IMR-90 (cell line): ENCODE data around the gene LDLRAD4. TPM values are rescaled to one million over a fixed set of nuclear protein-coding genes. Genes with fewer than 3 reads are reported as not detected.

Experiments used
- ATAC-seq: fragments of 200-7000 bp; cut with Tn5 transposase; 2 replicates; pipeline ENCODE4 v1.9.1; 2020; ENCODE audit warnings: low read depth, mild to moderate bottlenecking, moderate library complexity
- BruUV-seq: library from RNA; stranded (reverse); fragments of 400-500 nt; replicated peaks from 2 replicates; lab custom pipeline; 2021; lab: Mats Ljungman, UMichigan
- CTCF ChIA-PET: fragments of 300-600 bp; formaldehyde crosslinking; extraction: SDS; loops from one replicate; lab custom pipeline; 2021; ENCODE audit warnings: antibody characterized with exemption; lab: Yijun Ruan, JAX
- POLR2A ChIA-PET: fragments of 300-600 bp; sonication (Branson Sonifier 250); formaldehyde crosslinking; loops from one replicate; lab custom pipeline; 2022; ENCODE audit warnings: antibody characterized with exemption; ENCODE audit not compliant: unreplicated experiment; lab: Charles Lee
- DNase-seq: peaks from one replicate; pipeline ENCODE4 v3.0.0; 2013
- H2AFZ ChIP-seq: replicated peaks from 2 replicates; pipeline ENCODE3; 2013; ENCODE audit warnings: low read length, mild to moderate bottlenecking; ENCODE audit not compliant: poor library complexity
- H2AK5ac ChIP-seq: 2 replicates; pipeline ENCODE4 v1.6.1; 2013; ENCODE audit warnings: low read depth, low read length, inconsistent platforms
- H2AK9ac ChIP-seq: replicated peaks from 2 replicates; pipeline ENCODE3; 2013; ENCODE audit warnings: mild to moderate bottlenecking, low read depth, low read length, moderate library complexity; ENCODE audit not compliant: poor library complexity
- H2BK120ac ChIP-seq: 2 replicates; pipeline ENCODE4 v1.6.1; 2013; ENCODE audit warnings: low read depth, low read length, inconsistent platforms
- H2BK15ac ChIP-seq: 3 replicates; pipeline ENCODE4 v1.6.1; 2013; ENCODE audit warnings: low read depth, low read length, inconsistent platforms
- H2BK20ac ChIP-seq: 2 replicates; pipeline ENCODE4 v1.6.1; 2013; ENCODE audit warnings: low read depth, mild to moderate bottlenecking, inconsistent platforms, low read length, moderate library complexity
- H2BK5ac ChIP-seq: 2 replicates; pipeline ENCODE4 v1.6.1; 2013; ENCODE audit warnings: mild to moderate bottlenecking, low read depth, low read length, inconsistent platforms; ENCODE audit not compliant: poor library complexity, severe bottlenecking
- H3K14ac ChIP-seq: replicated peaks from 2 replicates; pipeline ENCODE4 v1.6.1; 2013; ENCODE audit warnings: low read depth, low read length, inconsistent platforms
- H3K18ac ChIP-seq: 2 replicates; pipeline ENCODE4 v1.6.1; 2013; ENCODE audit warnings: low read depth, low read length, control low read depth
- H3K23ac ChIP-seq: 2 replicates; pipeline ENCODE4 v1.6.1; 2013; ENCODE audit warnings: low read depth, low read length, inconsistent platforms
- H3K27ac ChIP-seq: 2 replicates; pipeline ENCODE4 v1.5.1; 2013; ENCODE audit warnings: mild to moderate bottlenecking, control low read depth, low read length; ENCODE audit not compliant: insufficient read depth
- H3K27me3 ChIP-seq: 2 replicates; pipeline ENCODE4 v1.6.1; 2013; ENCODE audit warnings: low read length; ENCODE audit not compliant: control insufficient read depth, insufficient read depth
- H3K36me3 ChIP-seq: 2 replicates; pipeline ENCODE4 v1.6.1; 2013; ENCODE audit warnings: low read length, mixed read lengths; ENCODE audit not compliant: control insufficient read depth, insufficient read depth
- H3K4ac ChIP-seq: 2 replicates; pipeline ENCODE4 v1.6.1; 2013; ENCODE audit warnings: low read depth, low read length, inconsistent platforms
- H3K4me1 ChIP-seq: 2 replicates; pipeline ENCODE4 v1.6.1; 2013; ENCODE audit warnings: low read length, mixed read lengths; ENCODE audit not compliant: control insufficient read depth, insufficient read depth
- H3K4me2 ChIP-seq: 2 replicates; pipeline ENCODE4 v1.6.1; 2013; ENCODE audit warnings: low read depth, mild to moderate bottlenecking, control low read depth, low read length, moderate library complexity
- H3K4me3 ChIP-seq: 2 replicates; pipeline ENCODE4 v1.5.1; 2013; ENCODE audit warnings: low read depth, mild to moderate bottlenecking, control low read depth, low read length, moderate library complexity; ENCODE audit not compliant: insufficient read depth
- H3K56ac ChIP-seq: 2 replicates; pipeline ENCODE4 v1.6.1; 2013; ENCODE audit warnings: low read length, inconsistent platforms; ENCODE audit not compliant: insufficient read depth; ENCODE audit errors: extremely low read depth
- H3K79me1 ChIP-seq, 2 experiments: 2 replicates each; pipeline ENCODE4 v1.6.1; 2013; ENCODE audit warnings: low read length in 2 of 2, inconsistent platforms in 1 of 2, low read depth in 1 of 2
- H3K9ac ChIP-seq: 2 replicates; pipeline ENCODE4 v1.6.1; 2013; ENCODE audit warnings: low read depth, low read length, control low read depth
- H3K9me1 ChIP-seq: 2 replicates; pipeline ENCODE4 v1.6.1; 2013; ENCODE audit warnings: low read length, inconsistent platforms; ENCODE audit not compliant: insufficient read depth
- H3K9me3 ChIP-seq: 2 replicates; pipeline ENCODE4 v1.6.1; 2013; ENCODE audit warnings: low read length; ENCODE audit not compliant: control insufficient read depth, insufficient read depth
- H4K20me1 ChIP-seq: 2 replicates; pipeline ENCODE4 v1.6.1; 2013; ENCODE audit warnings: low read length, inconsistent platforms; ENCODE audit not compliant: insufficient read depth
- H4K5ac ChIP-seq: 2 replicates; pipeline ENCODE4 v1.6.1; 2013; ENCODE audit warnings: mild to moderate bottlenecking, low read depth, low read length, control low read depth
- H4K8ac ChIP-seq, 2 experiments: 2 replicates each; pipeline ENCODE4 v1.6.1; 2013; ENCODE audit warnings: low read depth in 2 of 2, low read length in 2 of 2, control low read depth in 1 of 2, inconsistent platforms in 1 of 2
- H4K91ac ChIP-seq: 2 replicates; pipeline ENCODE4 v1.6.1; 2013; ENCODE audit warnings: low read depth, low read length, inconsistent platforms; ENCODE audit not compliant: insufficient read depth
- BHLHE40 ChIP-seq: fragments of 150-350 bp; IDR thresholded peaks from 2 replicates; pipeline ENCODE4 v1.6.1; 2016; ENCODE audit warnings: mild to moderate bottlenecking, low read depth, low read length
- MAFK ChIP-seq: IDR thresholded peaks from 2 replicates; pipeline ENCODE4 v1.6.1; 2012; ENCODE audit warnings: low read depth, low read length, improper control_type of control experiment
- MAZ ChIP-seq: IDR thresholded peaks from 2 replicates; pipeline ENCODE4 v1.6.1; 2012; ENCODE audit warnings: low read depth, mild to moderate bottlenecking, low read length, improper control_type of control experiment, moderate library complexity, borderline replicate concordance
- NFE2L2 ChIP-seq: fragments of 150-350 bp; IDR thresholded peaks from 2 replicates; pipeline ENCODE4 v1.6.1; 2016; ENCODE audit warnings: low read depth, mild to moderate bottlenecking, low read length
- POLR2A ChIP-seq: IDR thresholded peaks from 2 replicates; pipeline ENCODE4 v1.6.1; 2012; ENCODE audit warnings: mild to moderate bottlenecking, low read depth, low read length
- RAD21 ChIP-seq: IDR thresholded peaks from 2 replicates; pipeline ENCODE4 v1.6.1; 2012; ENCODE audit warnings: low read length, improper control_type of control experiment
- RCOR1 ChIP-seq: IDR thresholded peaks from 2 replicates; pipeline ENCODE4 v1.6.1; 2012; ENCODE audit warnings: mild to moderate bottlenecking, low read length, improper control_type of control experiment; ENCODE audit not compliant: insufficient replicate concordance
- SMC3 ChIP-seq: fragments of 150-350 bp; IDR thresholded peaks from 2 replicates; pipeline ENCODE4 v1.6.1; 2016; ENCODE audit warnings: low read depth, mild to moderate bottlenecking, antibody characterized with exemption, low read length, moderate library complexity
- WGBS, 2 experiments: methylation state at CpG; one replicate each; pipeline versions ENCODE4 v1.1.5 to v1.1.7; 2013; ENCODE audit warnings: missing lambda C conversion rate in 2 of 2; ENCODE audit not compliant: insufficient read length in 1 of 2; ENCODE audit errors: extremely low coverage in 2 of 2; 5-methylcytosine and 5-hydroxymethylcytosine counted together
- dilution Hi-C: fragments of 300-500 bp; cut with HindIII; formaldehyde crosslinking; loops from one replicate; pipeline ENCODE4 v1.14.3; 2018; ENCODE audit warnings: low sequenced_read_pairs; ENCODE audit not compliant: unreplicated experiment
- in situ Hi-C: fragments of 300-500 bp; cut with MboI; formaldehyde crosslinking; loops from 3 replicates; pipeline ENCODE4 v1.14.3; 2019; ENCODE audit warnings: low sequenced_read_pairs, inconsistent platforms, mixed read lengths
- intact Hi-C: fragments of 100-400 bp; cut with micrococcal nuclease; formaldehyde crosslinking; loops from 2 replicates; pipeline ENCODE4 v1.10.0; 2022
- polyA plus RNA-seq, 3 experiments: library from polyadenylated mRNA; depleted of rRNA; stranded (reverse); fragments of >200 nt; gene quantifications; 2 replicates each; pipeline ENCODE4 v1.2.3, GENCODE V29; 2012; ENCODE audit warnings: low replicate concordance in 1 of 3
- total RNA-seq: library from RNA; depleted of rRNA; stranded (reverse); fragments of >200 nt; gene quantifications from 2 replicates; pipeline ENCODE4 v1.2.3, GENCODE V29; 2012
- TF ChIP-seq, protein P1 (sequence below): fragments of 150-350 bp; IDR thresholded peaks from 2 replicates; pipeline ENCODE4 v1.6.1; 2017; ENCODE audit warnings: mild to moderate bottlenecking, antibody characterized with exemption, low read length, low read depth
- TF ChIP-seq, protein P2 (sequence below): fragments of 150-350 bp; IDR thresholded peaks from 2 replicates; pipeline ENCODE4 v1.6.1; 2016; ENCODE audit warnings: low read depth, mild to moderate bottlenecking, low read length, moderate library complexity, borderline replicate concordance

LDLRAD4 gene
- total and polyA plus RNA-seq, 2 of the 4 experiments (the other 2 are of a cell fraction): not detected

DNA sequence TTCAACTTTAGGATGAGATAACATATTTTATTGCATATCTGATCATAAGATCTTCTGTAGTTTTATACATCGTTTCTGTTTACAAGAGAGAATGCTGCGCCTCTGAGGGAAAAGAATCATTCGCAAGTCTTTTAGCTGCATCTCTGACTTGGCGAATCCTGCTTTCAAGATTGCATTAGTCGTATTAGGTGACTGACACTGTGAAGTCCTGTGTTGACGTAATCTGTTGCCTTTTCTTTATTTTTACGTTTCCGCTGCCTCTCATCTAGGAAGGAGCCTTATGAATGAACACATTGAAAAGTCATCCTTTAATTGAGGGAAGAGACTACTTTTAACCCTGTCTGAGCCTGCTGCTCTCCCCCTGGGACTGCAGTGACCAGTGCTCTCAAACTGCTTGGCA is 101.5 kb downstream of the LDLRAD4 start:
- no peak overlapping the region for H3K4me3 ChIP-seq
- no peaks in the 10 kb centered on the region for H3K9me1 ChIP-seq
- no peaks in the 10 kb centered on the region for H4K20me1 ChIP-seq
- ATAC-seq (no peak), DNase-seq (no peak)
- POLR2A ChIA-PET: no interaction called here
- H3K18ac ChIP-seq: no peak overlapping the region
- H3K36me3 ChIP-seq: no peaks in the 10 kb centered on the region
- H2BK15ac ChIP-seq: no peak overlapping the region
- H3K9ac ChIP-seq: no peak overlapping the region
- no peak overlapping the region for H4K5ac ChIP-seq
- no peak overlapping the region for H2AFZ ChIP-seq
- no peak overlapping the region for H4K8ac ChIP-seq
- intact Hi-C loops (no loop called here), in situ Hi-C loops (no loop called here), dilution Hi-C loops (no loop called here)
- H3K4ac ChIP-seq: no peak overlapping the region
- H3K27ac ChIP-seq: no peak overlapping the region
- CTCF ChIA-PET: no interaction called here
- BruUV-seq: no TSS peak
- H2BK120ac ChIP-seq: no peak overlapping the region
- no peak overlapping the region for H2BK5ac ChIP-seq
- WGBS, 2 experiments: 81% methylated on average over 4 of the region's 8 CpGs; no CpG with 5 or more reads in 1 of the 2 experiments
- H3K56ac ChIP-seq: no peak overlapping the region
- H4K91ac ChIP-seq: no peak overlapping the region
- no peak overlapping the region for H2AK5ac ChIP-seq
- no peak overlapping the region for H3K4me2 ChIP-seq
- no peak overlapping the region for H3K14ac ChIP-seq
- H3K79me1 ChIP-seq: no peaks in the 10 kb centered on the region
- no peak overlapping the region for H2BK20ac ChIP-seq
- H3K27me3 ChIP-seq: no peaks in the 10 kb centered on the region
- no peak overlapping the region for H3K23ac ChIP-seq
- TF ChIP-seq, protein P1, sequence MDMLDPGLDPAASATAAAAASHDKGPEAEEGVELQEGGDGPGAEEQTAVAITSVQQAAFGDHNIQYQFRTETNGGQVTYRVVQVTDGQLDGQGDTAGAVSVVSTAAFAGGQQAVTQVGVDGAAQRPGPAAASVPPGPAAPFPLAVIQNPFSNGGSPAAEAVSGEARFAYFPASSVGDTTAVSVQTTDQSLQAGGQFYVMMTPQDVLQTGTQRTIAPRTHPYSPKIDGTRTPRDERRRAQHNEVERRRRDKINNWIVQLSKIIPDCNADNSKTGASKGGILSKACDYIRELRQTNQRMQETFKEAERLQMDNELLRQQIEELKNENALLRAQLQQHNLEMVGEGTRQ: no peak
- no peak for TF ChIP-seq RAD21
- no peak for TF ChIP-seq BHLHE40
- no peak for TF ChIP-seq NFE2L2
- TF ChIP-seq RCOR1: no peak
- TF ChIP-seq MAFK: no peak
- TF ChIP-seq MAZ: no peak
- TF ChIP-seq, protein P2, sequence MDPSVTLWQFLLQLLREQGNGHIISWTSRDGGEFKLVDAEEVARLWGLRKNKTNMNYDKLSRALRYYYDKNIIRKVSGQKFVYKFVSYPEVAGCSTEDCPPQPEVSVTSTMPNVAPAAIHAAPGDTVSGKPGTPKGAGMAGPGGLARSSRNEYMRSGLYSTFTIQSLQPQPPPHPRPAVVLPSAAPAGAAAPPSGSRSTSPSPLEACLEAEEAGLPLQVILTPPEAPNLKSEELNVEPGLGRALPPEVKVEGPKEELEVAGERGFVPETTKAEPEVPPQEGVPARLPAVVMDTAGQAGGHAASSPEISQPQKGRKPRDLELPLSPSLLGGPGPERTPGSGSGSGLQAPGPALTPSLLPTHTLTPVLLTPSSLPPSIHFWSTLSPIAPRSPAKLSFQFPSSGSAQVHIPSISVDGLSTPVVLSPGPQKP: no peak
- no peak for TF ChIP-seq SMC3
- no peak for TF ChIP-seq POLR2A
- no peaks in the 10 kb centered on the region for H3K4me1 ChIP-seq
- no peak overlapping the region for H2AK9ac ChIP-seq
- H3K9me3 ChIP-seq: no peaks in the 10 kb centered on the region; the same call in 1 of the 2 replicates
